Suprapubic skin (tissue), 4 donors: ENCODE results near the gene ZNF532. TPM values are rescaled to one million over a fixed set of nuclear protein-coding genes. Genes with fewer than 3 reads are reported as not detected.

Experiments used
- DNase-seq, 2 donors: peaks; one replicate each; pipeline ENCODE4 v3.0.0-alpha.2; 2019; ENCODE audit warnings: low spot score in 2 of 2
- H3K27ac ChIP-seq: fragments of 200-600 bp; sonication (generic); one replicate; pipeline ENCODE4 v1.5.1; 2019
- H3K27me3 ChIP-seq: fragments of 200-600 bp; sonication (generic); one replicate; pipeline ENCODE4 v1.5.1; 2019
- H3K36me3 ChIP-seq: fragments of 200-600 bp; sonication (generic); one replicate; pipeline ENCODE4 v1.5.1; 2019
- H3K4me1 ChIP-seq: fragments of 200-600 bp; sonication (generic); one replicate; pipeline ENCODE4 v1.5.1; 2019
- H3K4me3 ChIP-seq: fragments of 200-600 bp; sonication (generic); one replicate; pipeline ENCODE4 v1.5.1; 2019; ENCODE audit warnings: mild to moderate bottlenecking
- H3K9me3 ChIP-seq: fragments of 200-600 bp; sonication (generic); one replicate; pipeline ENCODE4 v1.5.1; 2019
- EP300 ChIP-seq: sonication (generic); formaldehyde crosslinking; IDR thresholded peaks from one replicate; pipeline ENCODE4 v1.6.1; 2017; ENCODE audit warnings: antibody characterized with exemption
- POLR2A ChIP-seq, 2 donors: fragments of 450-650 bp; IDR thresholded peaks; one replicate each; pipeline ENCODE4 v1.6.1; 2017; ENCODE audit warnings: antibody characterized with exemption in 2 of 2, mild to moderate bottlenecking in 2 of 2, moderate library complexity in 2 of 2
- POLR2AphosphoS5 ChIP-seq, 3 donors: sonication (generic); formaldehyde crosslinking; IDR thresholded peaks; one replicate each; pipeline ENCODE4 v1.6.1; 2017; ENCODE audit warnings: antibody characterized with exemption in 3 of 3
- WGBS: methylation state at CpG from one replicate; pipeline ENCODE4 v1.1.5; 2018; 5-methylcytosine and 5-hydroxymethylcytosine counted together
- total RNA-seq, 4 donors: library from RNA; depleted of rRNA; stranded (reverse); fragments of >200 nt; gene quantifications; one replicate each; pipeline ENCODE4 v1.1.0, GENCODE V29; 2016
- TF ChIP-seq, protein P1 (sequence below), 2 donors: fragments of 200-600 bp in 1 of 2; fragments of 450-650 bp in 1 of 2; sonication (generic) in 1 of 2; IDR thresholded peaks; one replicate each; pipeline ENCODE4 v1.5.1; 2016 to 2019; ENCODE audit warnings: antibody characterized with exemption in 2 of 2, mild to moderate bottlenecking in 1 of 2, moderate library complexity in 1 of 2

Gene ZNF532
- total RNA-seq, 4 donors from 2014 or later: 31.1 to 58.5 (median 51.7) TPM

GRCh38 chr18:58975781-58976180 lies 111.1 kb downstream of the ZNF532 start:
- H3K4me3 ChIP-seq: no peak overlapping the region
- no peaks in the 10 kb centered on the region for H3K4me1 ChIP-seq
- no peak for DNase-seq
- H3K27me3 ChIP-seq: no peaks in the 10 kb centered on the region
- H3K9me3 ChIP-seq: no peaks in the 10 kb centered on the region
- no peak overlapping the region for H3K27ac ChIP-seq
- TF ChIP-seq, protein P1, sequence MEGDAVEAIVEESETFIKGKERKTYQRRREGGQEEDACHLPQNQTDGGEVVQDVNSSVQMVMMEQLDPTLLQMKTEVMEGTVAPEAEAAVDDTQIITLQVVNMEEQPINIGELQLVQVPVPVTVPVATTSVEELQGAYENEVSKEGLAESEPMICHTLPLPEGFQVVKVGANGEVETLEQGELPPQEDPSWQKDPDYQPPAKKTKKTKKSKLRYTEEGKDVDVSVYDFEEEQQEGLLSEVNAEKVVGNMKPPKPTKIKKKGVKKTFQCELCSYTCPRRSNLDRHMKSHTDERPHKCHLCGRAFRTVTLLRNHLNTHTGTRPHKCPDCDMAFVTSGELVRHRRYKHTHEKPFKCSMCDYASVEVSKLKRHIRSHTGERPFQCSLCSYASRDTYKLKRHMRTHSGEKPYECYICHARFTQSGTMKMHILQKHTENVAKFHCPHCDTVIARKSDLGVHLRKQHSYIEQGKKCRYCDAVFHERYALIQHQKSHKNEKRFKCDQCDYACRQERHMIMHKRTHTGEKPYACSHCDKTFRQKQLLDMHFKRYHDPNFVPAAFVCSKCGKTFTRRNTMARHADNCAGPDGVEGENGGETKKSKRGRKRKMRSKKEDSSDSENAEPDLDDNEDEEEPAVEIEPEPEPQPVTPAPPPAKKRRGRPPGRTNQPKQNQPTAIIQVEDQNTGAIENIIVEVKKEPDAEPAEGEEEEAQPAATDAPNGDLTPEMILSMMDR (IDR thresholded peaks at IDR 0.05): no peak
- TF ChIP-seq POLR2A (IDR thresholded peaks at IDR 0.05) (no peak), EP300 (no peak), POLR2AphosphoS5 (IDR thresholded peaks at IDR 0.05) (no peak)
- H3K36me3 ChIP-seq: peaks cover 21% of the 10 kb centered on the region
- WGBS: 67% methylated on average over 4 of the region's 4 CpGs

- no peak overlapping the region for H3K27ac ChIP-seq
- no peak for DNase-seq
- H3K9me3 ChIP-seq: no peaks in the 10 kb centered on the region
- WGBS: 92% methylated on average over 9 of the region's 10 CpGs
- H3K4me3 ChIP-seq: no peak overlapping the region
- TF ChIP-seq, protein P1 (IDR thresholded peaks at IDR 0.05): no peak
- TF ChIP-seq EP300 (no peak), POLR2A (IDR thresholded peaks at IDR 0.05) (no peak), POLR2AphosphoS5 (IDR thresholded peaks at IDR 0.05) (no peak)
- H3K27me3 ChIP-seq: no peaks in the 10 kb centered on the region
- H3K4me1 ChIP-seq: no peaks in the 10 kb centered on the region
- peaks cover 30% of the 10 kb centered on the region for H3K36me3 ChIP-seq
Observed at GRCh38 chr18:58977223-58977622, 112.5 kb downstream of the ZNF532 start.

DNA sequence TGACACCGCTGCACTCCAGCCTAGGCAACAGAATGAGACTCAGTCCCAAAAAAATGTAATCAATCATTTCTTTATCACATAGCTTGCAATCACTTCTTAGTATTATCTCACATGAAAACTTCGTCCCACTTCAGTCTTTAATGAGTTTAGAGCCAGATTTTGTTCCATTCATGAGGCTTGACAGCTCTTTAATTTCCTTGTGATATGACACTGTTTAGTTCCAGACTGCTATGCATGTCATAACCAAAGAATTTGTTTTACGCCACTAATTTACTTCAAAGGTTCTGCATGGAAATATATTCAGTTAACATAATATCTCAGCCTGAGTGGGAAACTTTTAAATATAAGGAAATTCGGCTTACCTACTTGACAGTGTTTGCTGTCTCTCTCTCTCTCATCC lies 113.1 kb downstream of the ZNF532 start:
- Histone ChIP-seq H3K4me1 (no peaks in the 10 kb centered on the region), H3K27me3 (no peaks in the 10 kb centered on the region), H3K4me3 (no peak overlapping the region), H3K27ac (no peak overlapping the region), H3K9me3 (no peaks in the 10 kb centered on the region), H3K36me3 (peaks cover 31% of the 10 kb centered on the region)
- no peak for DNase-seq
- 75% methylated on average over 4 of the region's 4 CpGs for WGBS
- TF ChIP-seq EP300: no peak
- TF ChIP-seq POLR2AphosphoS5 (IDR thresholded peaks at IDR 0.05): no peak
- TF ChIP-seq POLR2A (IDR thresholded peaks at IDR 0.05): no peak
- TF ChIP-seq, protein P1 (IDR thresholded peaks at IDR 0.05): no peak

- Histone ChIP-seq H3K9me3 (no peaks in the 10 kb centered on the region), H3K36me3 (peaks cover 42% of the 10 kb centered on the region), H3K4me1 (no peaks in the 10 kb centered on the region), H3K27me3 (no peaks in the 10 kb centered on the region), H3K4me3 (no peak overlapping the region), H3K27ac (no peak overlapping the region)
- no peak for DNase-seq
- WGBS: 98% methylated on average over 8 of the region's 8 CpGs
- no peak for TF ChIP-seq EP300
- TF ChIP-seq POLR2AphosphoS5 (IDR thresholded peaks at IDR 0.05): no peak
- TF ChIP-seq POLR2A (IDR thresholded peaks at IDR 0.05): no peak
- TF ChIP-seq, protein P1 (IDR thresholded peaks at IDR 0.05): no peak
Observed at GRCh38 chr18:58978916-58979315, 114.2 kb downstream of the ZNF532 start.

DNA sequence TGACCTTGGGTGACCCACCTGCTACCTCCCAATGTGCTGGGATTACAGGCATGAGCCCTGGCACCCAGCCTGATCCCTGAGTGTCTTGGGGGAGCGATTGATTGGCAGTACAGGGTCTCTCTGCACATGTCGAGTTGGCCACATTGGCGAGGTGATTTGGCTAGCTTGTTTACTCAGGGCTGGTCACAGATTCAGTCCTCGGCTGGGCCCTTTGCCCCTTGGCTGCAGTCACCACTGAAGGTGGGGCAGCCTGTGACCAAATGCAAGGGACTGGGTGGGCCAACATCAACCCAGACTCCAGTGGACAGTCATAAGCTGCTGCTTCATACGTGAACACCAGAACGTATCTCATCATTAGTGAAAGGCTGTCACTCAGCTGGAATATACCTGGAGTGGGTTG lies 114.9 kb downstream of the ZNF532 start:
- peaks cover 47% of the 10 kb centered on the region for H3K36me3 ChIP-seq
- H3K27ac ChIP-seq: no peak overlapping the region
- WGBS: 89% methylated on average over 5 of the region's 6 CpGs
- H3K4me1 ChIP-seq: no peaks in the 10 kb centered on the region
- DNase-seq: no peak
- H3K27me3 ChIP-seq: no peaks in the 10 kb centered on the region
- no peak overlapping the region for H3K4me3 ChIP-seq
- H3K9me3 ChIP-seq: no peaks in the 10 kb centered on the region
- TF ChIP-seq EP300: no peak
- TF ChIP-seq, protein P1 (IDR thresholded peaks at IDR 0.05): no peak
- TF ChIP-seq POLR2A (IDR thresholded peaks at IDR 0.05): no peak
- TF ChIP-seq POLR2AphosphoS5 (IDR thresholded peaks at IDR 0.05): no peak
